HG03469 (cell line): ENCODE data around the gene OR5C1.
A peak's percentile ranks its signal among the peaks of the same experiment; 100 is the strongest.
"Not testable (repeated sequence)": the region's sequence is repeated elsewhere in the genome, so short reads cannot be mapped to it uniquely, and the experiment has no call there.

Source experiments
- ATAC-seq: cut with Tn5 transposase; IDR thresholded peaks from one replicate; pipeline ENCODE4 v1.9.1; 2021; ENCODE audit warnings: mild to moderate bottlenecking, moderate library complexity, moderate number of reproducible peaks; ENCODE audit not compliant: unreplicated experiment

The OR5C1 gene

DNA sequence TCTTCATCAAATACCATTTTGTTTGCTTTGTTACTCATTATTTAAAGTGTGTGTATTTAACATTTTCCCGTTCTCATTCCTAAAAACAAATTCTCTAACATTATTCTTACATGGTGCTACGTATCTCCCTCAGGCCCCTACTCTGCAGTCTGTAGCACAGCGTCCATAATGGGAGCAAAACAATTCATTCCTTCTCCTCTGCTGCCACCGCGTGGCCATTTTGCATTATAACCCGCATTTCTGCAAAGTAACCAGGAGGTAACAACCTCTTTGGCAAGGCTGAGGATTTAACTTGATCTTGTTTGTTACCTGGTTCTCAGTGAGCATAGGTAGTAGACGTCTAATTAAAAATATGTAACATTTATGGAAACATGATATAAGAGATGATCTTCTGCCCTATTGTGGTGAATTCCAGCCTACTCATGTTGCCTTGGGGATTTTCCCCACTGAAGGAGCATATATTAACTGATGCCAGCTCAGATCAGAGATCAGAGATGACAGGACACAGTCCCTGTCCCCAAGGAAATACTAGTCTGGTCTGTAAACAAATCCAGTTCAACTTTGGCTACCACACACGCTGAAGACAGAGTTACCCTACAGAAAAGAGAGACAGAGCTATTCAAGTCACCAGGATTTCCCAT, 21.7 kb downstream of the OR5C1 start:
- peak; percentile 69 for ATAC-seq

DNA sequence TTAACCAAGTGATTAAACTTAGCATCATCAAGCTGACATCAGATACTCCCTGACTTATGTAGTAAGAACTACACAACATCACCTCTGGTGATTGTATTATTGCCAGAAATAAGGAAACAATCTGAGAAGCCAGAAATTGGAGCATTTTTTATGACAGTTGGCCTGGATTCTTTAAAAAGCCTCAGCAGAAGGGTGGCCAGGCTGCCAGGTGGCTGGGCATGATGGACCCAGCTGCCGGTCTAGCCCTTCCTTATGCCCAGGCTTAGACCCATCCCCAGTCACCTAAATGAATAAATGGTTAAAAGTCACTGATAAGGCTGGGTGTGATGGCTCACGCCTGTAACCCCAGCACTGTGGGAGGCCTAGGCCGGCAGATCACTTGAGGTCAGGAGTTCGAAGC, 24.0 kb downstream of the OR5C1 start:
- ATAC-seq = no peak

GRCh38 chr9:122814545-122814944, 25.8 kb downstream of the OR5C1 start:
- no peak for ATAC-seq

DNA sequence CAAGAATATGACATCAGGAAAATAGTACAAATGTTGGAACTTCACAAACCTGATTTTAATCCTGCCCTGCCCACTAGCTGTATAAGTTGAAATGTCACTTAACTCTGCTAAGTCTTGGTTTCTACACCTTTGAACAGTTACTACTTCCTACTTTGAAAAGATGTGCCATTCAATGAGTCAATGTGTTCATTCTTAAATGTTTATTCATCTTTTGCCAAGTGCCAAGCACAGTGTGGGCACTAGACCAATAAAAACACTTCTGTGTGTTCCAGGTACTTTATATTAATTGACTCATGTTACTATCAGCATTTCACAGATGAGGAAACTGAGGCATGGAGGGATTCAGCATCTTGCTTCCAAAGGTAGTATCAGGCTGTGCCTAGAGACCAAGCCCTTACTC, 26.8 kb downstream of the OR5C1 start:
- ATAC-seq = no peak

- ATAC-seq = no peak
Observed at GRCh38 chr9:122816163-122816867, 27.6 kb downstream of the OR5C1 start.

DNA sequence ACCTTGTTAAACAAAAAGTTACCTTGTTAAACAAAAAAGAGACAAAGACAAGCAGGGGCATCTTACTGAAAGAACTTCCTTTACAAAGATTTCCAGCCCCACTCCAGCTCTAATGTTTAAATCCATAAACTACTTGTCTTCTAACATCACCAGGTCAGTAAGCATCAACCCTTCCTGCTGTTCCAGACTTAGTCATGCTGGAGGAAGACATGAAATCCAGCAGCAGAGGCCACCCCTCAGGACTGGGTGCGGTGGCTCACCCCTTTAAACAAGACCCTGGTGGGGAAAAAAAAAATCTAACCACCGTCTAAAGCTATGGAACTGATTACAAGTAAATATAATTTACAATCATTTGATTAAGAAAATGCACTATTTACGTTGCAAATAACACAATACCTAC, 30.6 kb downstream of the OR5C1 start:
- no peak for ATAC-seq

DNA sequence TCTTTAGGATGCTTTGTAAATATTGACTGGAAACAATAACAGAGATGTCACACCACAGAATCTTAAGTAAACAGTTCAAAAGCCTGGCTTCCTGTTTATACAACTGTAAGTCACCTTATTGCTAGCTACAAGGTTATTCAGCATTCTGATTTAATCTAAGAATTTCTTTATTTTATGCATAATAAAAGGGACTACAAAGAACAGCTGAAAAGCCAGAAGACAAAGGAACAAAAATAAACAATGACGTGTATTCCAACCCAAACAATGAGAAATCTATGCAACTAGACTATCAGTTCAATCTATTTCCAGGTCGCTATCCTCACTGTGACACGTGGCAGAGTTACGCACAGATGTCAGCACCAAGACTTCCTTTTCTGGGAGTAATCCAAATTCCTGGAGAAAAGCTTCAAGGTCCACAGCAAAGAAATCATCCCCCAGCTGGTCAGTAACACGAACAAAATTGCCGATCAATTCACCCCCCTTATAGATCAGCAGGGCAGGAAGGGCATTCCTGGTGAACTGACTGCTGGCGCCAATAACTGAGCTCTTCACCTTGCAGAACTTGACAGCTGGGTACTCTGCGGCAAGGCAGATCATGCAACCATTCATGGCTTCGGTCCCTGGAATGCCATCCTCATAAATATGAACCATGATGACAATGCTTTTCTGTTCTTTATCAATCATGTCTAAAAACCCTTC, 31.2 kb downstream of the OR5C1 start:
- no peak for ATAC-seq

- no peak for ATAC-seq
Observed at GRCh38 chr9:122820490-122820845, 31.7 kb downstream of the OR5C1 start.

- ATAC-seq = no peak
Observed at GRCh38 chr9:122821278-122821943, 32.7 kb downstream of the OR5C1 start.

DNA sequence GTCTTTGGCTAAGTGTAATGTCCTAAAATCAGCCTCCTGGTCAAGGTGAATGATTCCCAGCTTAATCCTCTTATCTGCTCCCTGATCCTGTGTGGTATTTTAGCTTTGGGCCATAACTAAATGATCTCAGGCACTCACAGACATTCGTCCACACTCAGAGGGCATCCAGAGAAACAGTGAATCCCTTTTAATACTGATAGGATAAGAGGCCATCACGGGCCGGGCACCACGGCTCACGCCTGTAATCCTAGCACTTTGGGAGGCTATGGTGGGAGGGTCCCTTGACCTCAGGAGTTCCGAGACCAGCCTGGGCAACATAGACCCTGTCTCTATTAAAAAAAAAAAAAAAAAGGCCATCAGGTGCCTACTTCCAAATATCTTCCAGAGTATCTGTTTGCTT, 33.3 kb downstream of the OR5C1 start:
- ATAC-seq = no peak

- ATAC-seq = no peak
Observed at GRCh38 chr9:122822938-122823337, 34.2 kb downstream of the OR5C1 start.

GRCh38 chr9:122827761-122828093, 39.0 kb downstream of the OR5C1 start:
- ATAC-seq = peak; percentile 13

DNA sequence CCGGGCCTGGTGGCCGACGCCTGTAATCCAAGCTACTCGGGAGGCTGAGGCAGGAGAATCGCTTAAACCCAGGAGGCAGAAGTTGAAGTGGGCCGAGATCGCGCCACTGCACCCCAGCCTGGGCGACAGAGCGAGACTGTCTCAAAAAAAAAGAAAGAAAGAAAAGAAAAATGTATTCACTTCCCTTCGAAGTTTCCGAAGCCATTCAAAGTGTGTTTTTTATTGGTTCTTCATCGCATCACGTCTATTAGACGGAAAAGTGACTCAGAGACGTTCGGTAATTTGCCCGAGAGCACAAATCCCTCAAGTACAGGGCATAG, 40.2 kb downstream of the OR5C1 start:
- not testable (repeated sequence) for ATAC-seq

GRCh38 chr9:122832194-122832593, 43.5 kb downstream of the OR5C1 start:
- no peak for ATAC-seq

- no peak for ATAC-seq
Observed at GRCh38 chr9:122835313-122835731, 46.6 kb downstream of the OR5C1 start.

GRCh38 chr9:122837266-122837850, 48.6 kb downstream of the OR5C1 start:
- no peak for ATAC-seq

GRCh38 chr9:122838441-122838840, 49.7 kb downstream of the OR5C1 start:
- ATAC-seq = not testable (repeated sequence)
